B cell (primary cell): Measurements from ENCODE around the gene C5orf34. TPM values are rescaled to one million over a fixed set of nuclear protein-coding genes. Genes with fewer than 3 reads are reported as not detected.
"Not testable (repeated sequence)": the region's sequence is repeated elsewhere in the genome, so short reads cannot be mapped to it uniquely, and the experiment has no call there.

Experiments
- ATAC-seq: fragments of 200-7000 bp; cut with Tn5 transposase; one replicate; pipeline ENCODE4 v1.10.0; 2021; ENCODE audit warnings: low read depth, mild to moderate bottlenecking, moderate number of reproducible peaks, moderate library complexity
- CTCF ChIA-PET: fragments of 350-600 bp; sonication (Branson Sonifier 250); formaldehyde crosslinking; loops from one replicate; lab custom pipeline; 2021; ENCODE audit warnings: antibody characterized with exemption, inconsistent platforms; lab: Charles Lee
- POLR2A ChIA-PET: fragments of 350-600 bp; sonication (Branson Sonifier 250); formaldehyde crosslinking; loops from one replicate; lab custom pipeline; 2021; ENCODE audit warnings: antibody characterized with exemption; lab: Charles Lee
- DNase-seq: peaks from one replicate; pipeline ENCODE4 v3.0.0; 2013
- H2AFZ ChIP-seq: 2 replicates; pipeline ENCODE4 v1.6.1; 2012; ENCODE audit warnings: mild to moderate bottlenecking, low read depth, low read length; ENCODE audit not compliant: insufficient read depth, poor library complexity, severe bottlenecking
- H3K27ac ChIP-seq, 2 donors: 1 replicate in 1 of 2; 2 replicates in 1 of 2; pipeline ENCODE4 v1.5.1; 2012 to 2013; ENCODE audit warnings: low read length in 2 of 2, mild to moderate bottlenecking in 2 of 2, moderate library complexity in 1 of 2
- H3K27me3 ChIP-seq, 4 experiments: fragments of 200-600 bp in 1 of 4; sonication (generic) in 1 of 4; replicated peaks in 1 of 4; 1 replicate in 2 of 4; 2 replicates in 2 of 4; pipeline versions ENCODE4 v1.6.1 to v1.7.0; 2013 to 2016; ENCODE audit warnings: low read length in 3 of 4, mild to moderate bottlenecking in 2 of 4, mixed read lengths in 1 of 4, moderate library complexity in 1 of 4; ENCODE audit not compliant: insufficient read depth in 4 of 4, control insufficient read depth in 3 of 4; ENCODE audit errors: control extremely low read depth in 1 of 4
- H3K36me3 ChIP-seq, 2 experiments: replicated peaks in 1 of 2; 1 replicate in 1 of 2; 2 replicates in 1 of 2; pipeline versions ENCODE4 v1.6.1 to v1.7.1; 2013; ENCODE audit warnings: low read length in 1 of 2; ENCODE audit not compliant: insufficient read depth in 2 of 2, control insufficient read depth in 1 of 2; ENCODE audit errors: control extremely low read depth in 1 of 2, extremely low read depth in 1 of 2
- H3K4me1 ChIP-seq, 2 donors: fragments of 200-600 bp in 1 of 2; sonication (generic) in 1 of 2; 1 replicate in 1 of 2; 2 replicates in 1 of 2; pipeline versions ENCODE4 v1.5.1 to v1.6.1; 2013 to 2017; ENCODE audit warnings: low read length in 2 of 2; ENCODE audit not compliant: control insufficient read depth in 2 of 2, insufficient read depth in 2 of 2
- H3K4me2 ChIP-seq: replicated peaks from 2 replicates; pipeline ENCODE3; 2012; ENCODE audit warnings: mild to moderate bottlenecking, low read depth, low read length; ENCODE audit not compliant: poor library complexity, severe bottlenecking
- H3K4me3 ChIP-seq, 5 experiments: fragments of 200-600 bp in 1 of 5; sonication (generic) in 1 of 5; 1 replicate in 3 of 5; 2 replicates in 2 of 5; pipeline versions ENCODE4 v1.5.1 to v1.7.0; 2011 to 2016; ENCODE audit warnings: low read length in 4 of 5, mild to moderate bottlenecking in 4 of 5, low read depth in 2 of 5, control low read depth in 1 of 5, moderate library complexity in 1 of 5; ENCODE audit not compliant: insufficient read depth in 1 of 5; ENCODE audit errors: control extremely low read depth in 1 of 5, extremely low read depth in 1 of 5
- H3K79me2 ChIP-seq: fragments of 200-600 bp; sonication (generic); one replicate; pipeline ENCODE4 v1.6.0; 2016; ENCODE audit warnings: low read length; ENCODE audit not compliant: control insufficient read depth, insufficient read depth
- H3K9ac ChIP-seq: fragments of 200-600 bp; sonication (generic); 2 replicates; pipeline ENCODE4 v1.6.1; 2017; ENCODE audit warnings: mild to moderate bottlenecking, low read length, moderate library complexity
- H3K9me3 ChIP-seq, 3 donors: one replicate each; pipeline versions ENCODE4 v1.6.1 to v1.7.1; 2013; ENCODE audit warnings: low read length in 2 of 3; ENCODE audit not compliant: control insufficient read depth in 2 of 3, insufficient read depth in 1 of 3; ENCODE audit errors: control extremely low read depth in 1 of 3
- H4K20me1 ChIP-seq: 2 replicates; pipeline ENCODE4 v1.6.0; 2012; ENCODE audit warnings: mild to moderate bottlenecking, low read length; ENCODE audit not compliant: insufficient read depth, control insufficient read depth, poor library complexity, severe bottlenecking
- H3K27ac Mint-ChIP-seq: one replicate; pipeline ENCODE4 v1.8.0; 2021; ENCODE audit warnings: mixed read lengths
- H3K27me3 Mint-ChIP-seq: one replicate; pipeline ENCODE4 v1.8.0; 2021; ENCODE audit warnings: mixed read lengths
- H3K4me1 Mint-ChIP-seq: one replicate; pipeline ENCODE4 v1.8.0; 2021; ENCODE audit warnings: mixed read lengths
- H3K4me3 Mint-ChIP-seq: one replicate; pipeline ENCODE4 v1.8.0; 2021; ENCODE audit warnings: mixed read lengths
- H3K9me3 Mint-ChIP-seq: one replicate; pipeline ENCODE4 v1.8.0; 2022; ENCODE audit warnings: mixed read lengths; ENCODE audit not compliant: insufficient read depth
- CTCF ChIP-seq: fragments of 200-600 bp; IDR thresholded peaks from one replicate; pipeline ENCODE4 v1.8.0; 2022; ENCODE audit warnings: antibody characterized with exemption, mild to moderate bottlenecking
- EZH2 ChIP-seq: IDR thresholded peaks from 2 replicates; pipeline ENCODE4 v1.6.1; 2012; ENCODE audit warnings: borderline replicate concordance, low read depth, mild to moderate bottlenecking, moderate library complexity, low read length; ENCODE audit not compliant: insufficient read depth, poor library complexity, severe bottlenecking
- WGBS: methylation state at CpG from one replicate; pipeline ENCODE4 v1.1.5; 2013; ENCODE audit warnings: missing lambda C conversion rate; ENCODE audit not compliant: insufficient coverage; 5-methylcytosine and 5-hydroxymethylcytosine counted together
- intact Hi-C: fragments of 100-400 bp; cut with micrococcal nuclease; formaldehyde crosslinking; loops from one replicate; pipeline ENCODE4 v1.10.0; 2022
- polyA plus RNA-seq: library from polyadenylated mRNA; depleted of rRNA; stranded (reverse); fragments of >200 nt; gene quantifications from 2 replicates; pipeline ENCODE4 v1.2.3, GENCODE V29; 2012
- total RNA-seq, 2 donors: library from RNA; stranded (reverse); fragments of 120-200 nt in 1 of 2; gene quantifications; 1 replicate in 1 of 2; 2 replicates in 1 of 2; pipeline versions ENCODE4 v1.2.3 to v1.2.4, GENCODE V29; 2013 to 2022

C5orf34 gene
- total and polyA plus RNA-seq, 2 donors (not counting 1 experiment from before 2014, with no cell fraction given) = 2.6 to 5.5 TPM

- Histone ChIP-seq H2AFZ (no peak overlapping the region), H4K20me1 (no peaks in the 10 kb centered on the region), H3K9ac (no peak overlapping the region), H3K4me1 (no peaks in the 10 kb centered on the region), H3K79me2 (peaks cover 26% of the 10 kb centered on the region), H3K4me2 (no peak overlapping the region), H3K27me3 (no peaks in the 10 kb centered on the region), H3K36me3 (peaks cover 0 to 4% of the 10 kb centered on the region in 2 experiments), H3K9me3 (peaks cover 0 to 14% (median 5%) of the 10 kb centered on the region in 3 donors), H3K27ac (no peak overlapping the region), H3K4me3 (no peak overlapping the region)
- no peaks in the 10 kb centered on the region for H3K27me3 Mint-ChIP-seq
- no peak overlapping the region for H3K4me3 Mint-ChIP-seq
- ATAC-seq = no peak
- H3K4me1 Mint-ChIP-seq = peaks cover 2% of the 10 kb centered on the region
- peaks cover 12% of the 10 kb centered on the region for H3K9me3 Mint-ChIP-seq
- TF ChIP-seq EZH2 = no peak
- POLR2A ChIA-PET = no interaction called here
- no peak for DNase-seq
- no peak overlapping the region for H3K27ac Mint-ChIP-seq
- no CpG with 5 or more reads among the region's 1 CpG for WGBS
- intact Hi-C loops = no loop called here
- CTCF ChIA-PET = no interaction called here
Measured at GRCh38 chr5:43461066-43461465, 53.9 kb downstream of the C5orf34 start.

DNA sequence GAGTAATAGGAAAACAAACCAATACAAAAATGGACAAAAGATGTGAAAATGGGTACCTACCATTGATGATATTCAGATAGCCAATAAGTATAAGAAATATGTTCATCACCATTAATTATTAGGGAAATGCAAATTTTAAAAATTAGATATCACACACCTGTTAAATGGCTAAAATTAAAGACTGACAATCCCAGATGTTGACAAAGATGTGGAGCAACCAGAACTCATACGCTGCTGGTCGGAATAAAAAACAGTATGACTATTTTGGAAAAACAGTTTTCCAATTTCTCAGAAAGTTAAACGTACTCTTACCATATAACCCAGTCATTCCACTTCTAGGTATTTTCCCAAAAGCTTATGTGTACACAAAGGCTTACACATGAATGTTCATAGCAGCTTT lies 58.4 kb downstream of the C5orf34 start:
- Histone ChIP-seq H3K4me2 (no peak overlapping the region), H4K20me1 (no peaks in the 10 kb centered on the region), H3K27me3 (no peaks in the 10 kb centered on the region), H3K79me2 (peaks cover 18% of the 10 kb centered on the region), H3K27ac (no peak overlapping the region), H3K4me3 (no peak overlapping the region), H3K9me3 (peaks cover 0 to 14% (median 5%) of the 10 kb centered on the region in 3 donors), H3K36me3 (no peaks in the 10 kb centered on the region), H2AFZ (no peak overlapping the region), H3K4me1 (no peaks in the 10 kb centered on the region), H3K9ac (no peak overlapping the region)
- intact Hi-C loops = no loop called here
- DNase-seq (no peak), ATAC-seq (no peak)
- Mint-ChIP-seq H3K27me3 (no peaks in the 10 kb centered on the region), H3K4me1 (peaks cover 2% of the 10 kb centered on the region), H3K9me3 (peaks cover 11% of the 10 kb centered on the region), H3K27ac (no peak overlapping the region), H3K4me3 (no peak overlapping the region)
- TF ChIP-seq CTCF (no peak), EZH2 (no peak)
- WGBS = 100% methylated on average over 1 of the region's 3 CpGs
- ChIA-PET CTCF (no interaction called here), POLR2A (no interaction called here)

DNA sequence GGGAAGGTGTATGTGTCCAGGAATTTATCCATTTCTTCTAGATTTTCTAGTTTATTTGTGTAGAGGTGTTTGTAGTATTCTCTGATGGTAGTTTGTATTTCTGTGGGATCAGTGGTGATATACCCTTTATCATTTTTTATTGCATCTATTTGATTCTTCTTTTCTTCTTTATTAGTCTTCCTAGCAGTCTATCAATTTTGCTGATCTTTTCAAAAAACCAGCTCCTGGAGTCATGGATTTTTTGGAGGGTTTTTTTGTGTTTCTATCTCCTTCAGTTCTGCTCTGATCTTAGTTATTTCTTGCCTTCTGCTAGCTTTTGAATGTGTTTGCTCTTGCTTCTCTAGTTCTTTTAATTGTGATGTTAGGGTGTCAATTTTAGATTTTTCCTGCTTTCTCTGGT lies 73.4 kb downstream of the C5orf34 start:
- H3K36me3 ChIP-seq, H3K79me2 ChIP-seq, H4K20me1 ChIP-seq, CTCF ChIA-PET, H3K27ac ChIP-seq, H3K9ac ChIP-seq, POLR2A ChIA-PET, intact Hi-C loops, H3K27me3 Mint-ChIP-seq, DNase-seq, H3K4me1 ChIP-seq, H3K4me3 ChIP-seq, H3K27ac Mint-ChIP-seq, H3K27me3 ChIP-seq, H3K4me2 ChIP-seq, H2AFZ ChIP-seq, H3K4me3 Mint-ChIP-seq, ATAC-seq: not testable (repeated sequence)
- peaks cover 1 to 11% (median 4%) of the 10 kb centered on the region in 3 donors for H3K9me3 ChIP-seq
- Mint-ChIP-seq H3K9me3 (peaks cover 14% of the 10 kb centered on the region), H3K4me1 (peaks cover 12% of the 10 kb centered on the region)
